GM18511 (cell line): Measurements from ENCODE around the gene FBXW11.
"Not testable (repeated sequence)": the region's sequence is repeated elsewhere in the genome, so short reads cannot be mapped to it uniquely, and the experiment has no call there.

Experiments used
- ATAC-seq: cut with Tn5 transposase; IDR thresholded peaks from one replicate; pipeline ENCODE4 v1.9.1; 2021; ENCODE audit warnings: mild to moderate bottlenecking, moderate library complexity; ENCODE audit not compliant: unreplicated experiment

FBXW11 gene

DNA sequence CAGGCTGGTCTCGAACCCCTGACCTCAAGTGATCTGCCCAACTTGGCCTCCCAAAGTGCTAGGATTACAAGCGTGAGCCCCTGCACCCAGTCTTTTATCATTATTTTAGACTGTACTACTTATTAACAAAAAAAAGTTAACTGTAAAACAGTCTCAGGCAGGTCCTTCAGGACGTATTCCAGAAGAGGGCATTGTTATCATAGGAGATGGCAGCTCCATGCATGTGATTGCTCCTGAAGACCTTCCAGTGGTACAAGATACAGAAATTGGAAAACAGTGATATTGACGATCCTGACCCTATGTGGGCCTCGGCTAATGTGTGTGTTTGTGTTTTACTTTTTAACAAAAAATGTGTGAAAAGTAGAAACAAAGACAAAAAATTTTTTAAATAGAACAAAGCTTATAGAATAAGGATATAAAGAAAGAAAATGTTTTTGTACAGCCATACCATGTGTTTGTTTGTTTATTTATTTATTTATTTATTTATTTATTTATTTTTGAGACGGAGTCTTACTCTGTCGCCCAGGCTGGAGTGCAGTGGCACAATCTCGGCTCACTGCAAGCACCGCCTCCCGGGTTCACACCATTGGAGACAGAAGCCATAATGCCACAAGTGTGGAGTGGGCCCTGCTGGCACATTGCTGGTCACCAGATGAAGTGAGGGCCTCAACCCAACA lies 13.8 kb upstream of the FBXW11 start:
- not testable (repeated sequence) for ATAC-seq

DNA sequence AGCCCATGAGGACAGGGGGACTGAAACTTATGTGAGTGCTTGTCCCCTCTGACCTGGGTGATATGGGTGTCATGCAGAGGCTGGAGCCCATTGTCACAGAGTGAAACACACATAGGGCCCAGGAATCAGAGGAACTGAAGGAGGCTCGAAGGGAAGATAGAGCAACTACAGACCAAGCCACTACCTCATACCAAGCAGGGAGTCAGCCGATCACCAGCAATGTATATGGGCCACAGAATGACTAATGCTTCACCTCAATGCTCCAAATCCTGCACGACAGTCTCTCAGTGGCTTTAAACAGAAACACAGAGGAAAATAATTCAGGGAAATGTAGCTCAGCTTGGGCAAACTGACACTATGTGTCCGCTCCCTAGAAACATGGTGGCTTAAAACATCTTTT lies 8.9 kb upstream of the FBXW11 start:
- ATAC-seq, result no peak

DNA sequence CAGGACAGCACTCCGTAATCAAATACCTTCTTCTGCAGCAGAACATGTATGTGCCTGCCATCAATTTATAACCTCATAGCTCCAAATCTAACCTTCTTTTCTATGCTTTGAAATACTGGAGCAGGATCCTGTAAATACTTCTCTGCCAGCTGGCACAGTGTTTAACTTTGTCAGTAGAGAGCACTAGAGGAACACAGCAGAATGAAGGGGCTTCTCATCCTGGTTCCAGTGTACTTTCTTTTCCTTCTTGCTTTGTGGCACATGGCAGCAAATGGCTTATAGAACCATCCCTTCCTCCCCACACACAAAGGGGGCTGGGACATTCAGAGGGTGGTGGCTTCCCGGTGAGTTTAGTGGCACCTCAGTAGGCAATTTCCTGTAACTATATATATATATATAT lies 3.8 kb upstream of the FBXW11 start:
- ATAC-seq, result no peak

DNA sequence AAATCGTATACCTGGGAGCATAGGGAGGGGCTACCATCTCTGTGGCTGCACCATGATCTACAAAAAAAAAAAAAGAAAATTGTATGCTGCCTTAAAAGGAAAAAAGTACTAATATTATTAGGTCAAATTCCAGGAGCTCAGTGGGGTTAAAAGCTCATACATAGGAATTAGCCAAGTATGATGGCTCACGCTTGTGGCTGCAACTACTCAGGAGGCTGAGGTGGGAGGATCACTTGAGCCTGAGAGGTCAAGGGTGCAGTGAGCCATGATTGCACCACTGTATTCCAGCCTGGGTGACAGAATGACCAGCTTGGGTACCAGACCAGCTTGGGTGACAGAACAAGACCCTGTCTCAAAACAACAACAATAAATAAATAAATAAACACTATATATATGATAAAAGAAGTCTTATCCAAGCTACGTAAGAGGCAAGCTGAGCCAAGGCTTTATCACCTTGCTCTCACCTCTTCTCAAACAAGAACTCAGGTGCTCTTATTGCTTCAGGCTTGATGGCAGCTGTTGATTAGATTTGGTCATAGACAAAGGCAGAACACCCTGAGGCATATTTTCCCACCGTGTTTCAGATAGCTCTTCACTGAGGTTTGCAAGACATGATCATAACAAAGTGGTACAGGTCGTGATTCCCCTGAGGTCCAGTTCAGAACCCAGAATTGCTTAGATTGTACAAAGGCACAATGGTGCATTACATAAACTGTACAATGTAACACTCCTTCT lies 3.3 kb upstream of the FBXW11 start:
- no peak for ATAC-seq

DNA sequence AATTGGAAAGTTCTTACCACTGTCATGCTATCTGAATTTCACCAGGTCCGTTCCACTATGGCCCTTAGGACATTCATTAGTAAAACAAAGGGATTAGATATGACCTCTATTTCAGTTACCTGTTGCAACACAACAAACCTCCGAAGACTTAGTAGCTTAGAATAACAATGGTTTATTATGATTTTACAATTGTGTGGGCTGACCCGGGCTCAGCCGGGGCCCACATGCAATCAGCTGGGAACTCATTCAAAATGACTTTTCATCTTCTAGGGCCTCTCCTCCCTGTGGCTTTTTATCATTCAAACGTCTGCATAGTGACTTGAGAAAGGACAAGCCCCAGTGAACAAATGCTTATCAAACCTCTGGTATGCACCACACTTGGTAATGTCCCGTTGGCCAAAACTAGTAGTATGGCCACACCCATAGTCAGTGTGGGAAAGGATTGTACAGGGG lies 2.3 kb upstream of the FBXW11 start:
- ATAC-seq, result no peak

DNA sequence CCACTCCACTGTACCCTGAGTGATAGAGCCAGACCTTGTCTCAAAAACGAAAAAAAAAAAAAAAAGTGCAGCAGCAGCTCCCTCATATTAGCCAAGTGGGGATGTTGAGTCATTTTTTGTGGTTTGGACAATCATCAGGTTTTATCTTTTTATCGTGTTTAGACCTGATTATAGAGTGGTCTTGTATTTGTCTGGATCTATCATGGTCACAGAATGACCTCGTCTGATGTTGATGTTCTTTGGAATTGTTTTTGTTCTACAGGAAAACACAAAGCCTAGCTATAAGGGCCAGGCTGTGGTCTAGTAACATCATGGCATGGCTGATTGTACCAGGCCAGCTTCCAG lies 1.6 kb upstream of the FBXW11 start:
- no peak for ATAC-seq

DNA sequence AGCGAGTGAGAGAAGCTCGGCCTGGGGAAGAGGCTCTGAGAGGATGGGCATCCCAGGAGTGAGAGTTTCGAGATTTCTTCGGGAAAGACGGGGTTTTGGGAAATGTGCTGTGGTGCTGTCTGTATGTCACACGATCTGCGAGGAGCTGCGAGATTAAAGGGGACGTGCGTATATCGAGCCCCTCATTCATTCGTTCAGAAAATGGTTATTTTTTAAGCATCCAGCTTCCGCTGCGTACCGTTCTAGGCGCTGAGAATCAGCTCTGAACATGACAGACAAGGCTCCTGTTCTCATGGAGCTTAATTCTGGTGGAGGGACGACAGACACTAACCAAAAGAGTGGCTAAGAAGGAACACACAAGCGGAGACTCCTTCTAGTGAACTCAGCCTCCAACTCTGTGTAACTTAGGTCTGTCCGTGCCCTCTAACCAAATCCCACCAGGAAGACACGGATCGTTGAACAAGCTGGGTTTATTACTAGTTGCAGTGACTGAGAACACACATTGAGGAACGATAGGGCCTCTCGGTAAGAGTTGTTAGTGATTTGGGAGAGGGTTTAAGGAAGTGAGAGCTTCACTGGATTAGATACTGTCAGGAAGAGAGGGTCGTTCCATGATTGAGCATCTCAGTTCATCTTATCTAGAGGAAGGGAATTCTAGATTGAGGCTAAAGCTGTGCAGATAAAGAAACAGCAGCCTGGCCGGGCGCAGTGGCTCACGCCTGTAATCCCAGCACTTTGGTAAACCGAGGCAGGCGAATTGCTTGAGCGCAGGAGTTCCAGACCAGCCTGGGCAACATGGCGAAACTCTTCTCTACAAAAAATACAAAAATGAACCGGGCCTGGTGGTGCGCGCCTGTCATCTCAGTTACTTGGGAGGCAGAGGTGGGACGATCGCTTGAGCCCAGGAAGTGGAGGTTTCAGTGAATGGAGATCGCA lies 1.0 kb upstream of the FBXW11 start:
- peak; percentile 1 for ATAC-seq

DNA sequence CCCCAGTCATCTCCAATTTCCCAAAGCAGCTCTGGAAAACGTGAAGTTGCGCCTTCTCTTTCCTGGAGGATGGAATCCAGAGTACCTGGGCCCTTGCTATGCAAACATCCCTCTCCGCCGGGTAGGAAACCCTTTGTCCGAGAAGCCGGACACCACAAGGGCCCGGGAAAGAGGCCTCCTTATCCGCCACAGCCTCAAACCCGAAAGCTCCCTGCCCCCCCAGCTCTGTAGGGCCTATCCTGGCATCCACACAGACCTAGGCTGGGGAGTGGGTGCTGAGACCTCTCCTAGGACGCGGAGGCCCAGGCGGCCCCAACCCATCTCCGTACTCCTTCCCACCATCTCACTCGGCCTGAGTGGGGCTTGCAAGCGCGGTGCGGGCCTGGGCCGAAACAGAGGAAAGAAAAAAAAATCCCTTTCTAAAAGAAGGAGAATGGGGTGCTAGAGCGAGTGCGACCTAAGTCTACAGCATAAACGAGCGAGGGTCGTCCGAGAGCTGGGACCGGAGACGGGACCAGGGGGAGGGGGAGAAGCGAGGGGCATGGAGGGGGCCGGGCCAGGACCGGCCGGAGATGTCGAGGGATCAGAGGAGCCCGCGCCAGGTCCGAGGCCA lies 624 bp downstream of the FBXW11 start:
- peak; percentile 6 for ATAC-seq

DNA sequence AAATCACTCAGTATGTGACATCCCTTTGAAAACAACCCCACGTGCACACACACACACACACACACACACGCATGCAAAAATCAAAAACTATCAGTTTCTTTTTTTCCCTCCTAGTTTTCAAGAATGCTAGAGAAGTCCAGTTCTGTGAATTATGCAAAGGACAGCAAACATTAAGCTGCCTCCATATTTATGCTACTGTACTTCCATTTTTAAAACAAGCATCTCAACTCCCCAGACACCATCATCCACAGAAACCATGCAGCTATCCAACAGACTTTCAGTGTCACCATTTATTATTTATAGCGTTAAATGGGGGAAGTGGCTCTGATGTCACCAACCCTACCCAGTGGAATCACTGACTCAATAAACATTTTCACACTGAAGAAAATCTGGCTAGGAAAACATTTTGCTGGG lies 1.6 kb downstream of the FBXW11 start:
- ATAC-seq, result no peak

DNA sequence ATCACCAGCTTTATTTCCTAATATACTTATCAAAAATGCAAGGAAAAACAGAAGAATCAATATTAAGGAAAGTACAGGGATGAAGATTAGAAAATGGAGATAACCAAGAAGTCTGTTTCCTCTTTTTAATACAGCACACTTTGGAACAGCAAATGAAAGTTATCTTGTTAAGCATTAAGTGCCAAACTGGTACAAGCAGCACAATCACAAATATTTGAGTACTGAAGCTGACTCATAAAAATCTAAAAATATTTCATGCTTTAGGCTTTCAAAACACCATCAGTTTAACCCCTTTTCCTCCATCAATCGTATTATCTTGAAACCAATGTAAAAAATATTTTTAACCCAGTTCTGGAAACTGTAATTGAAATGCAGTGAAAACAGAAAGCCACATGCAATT lies 2.7 kb downstream of the FBXW11 start:
- ATAC-seq, result no peak

DNA sequence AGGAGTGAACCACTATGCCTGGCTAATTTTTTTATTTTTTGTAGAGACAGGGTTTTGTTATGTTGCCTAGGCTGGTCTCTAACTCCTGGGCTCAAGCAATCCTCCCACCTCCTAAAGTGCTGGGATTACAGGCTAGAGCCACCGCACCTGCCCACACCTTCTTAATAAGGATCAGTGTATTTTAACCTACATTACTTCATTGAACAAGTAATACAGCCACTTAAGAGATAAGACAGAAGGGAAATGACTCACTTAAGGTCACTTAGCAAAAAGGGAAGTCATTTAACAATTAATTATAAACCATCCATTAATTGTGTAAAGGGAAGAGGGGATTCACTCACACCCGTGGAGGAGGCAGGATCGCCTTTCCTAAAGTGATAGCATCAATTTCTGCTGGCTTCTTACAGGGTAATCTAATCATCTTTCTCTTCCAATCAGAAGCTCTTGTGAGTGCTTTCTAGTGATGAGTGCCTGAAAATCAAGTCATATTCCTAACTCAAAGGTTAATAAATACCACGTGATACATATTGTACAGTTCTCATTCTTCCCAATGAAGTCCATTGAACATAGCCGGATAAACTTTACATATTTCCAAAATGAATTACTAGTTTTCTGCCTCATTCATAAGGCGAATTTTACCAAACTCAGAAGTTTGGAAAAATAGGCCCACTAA lies 3.5 kb downstream of the FBXW11 start:
- no peak for ATAC-seq

DNA sequence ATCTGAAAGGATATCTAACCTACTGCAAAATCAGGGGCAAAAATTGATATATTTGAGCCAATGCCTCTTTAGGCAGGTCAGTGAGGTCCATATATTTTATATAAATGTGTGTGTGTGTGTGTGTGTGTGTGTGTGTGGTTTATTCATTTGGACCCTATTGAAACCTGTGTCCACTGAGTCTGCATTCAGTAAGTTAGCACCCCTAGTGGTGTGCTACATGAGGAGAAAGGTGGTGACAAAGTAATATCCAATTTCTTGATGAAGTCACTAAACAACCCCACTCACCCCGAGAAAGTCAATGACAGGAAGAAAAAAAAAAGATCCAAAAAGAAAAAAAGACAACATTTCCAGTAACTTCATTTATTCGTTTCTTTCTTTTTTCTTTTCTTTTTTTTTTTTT lies 4.1 kb downstream of the FBXW11 start:
- ATAC-seq, result no peak

DNA sequence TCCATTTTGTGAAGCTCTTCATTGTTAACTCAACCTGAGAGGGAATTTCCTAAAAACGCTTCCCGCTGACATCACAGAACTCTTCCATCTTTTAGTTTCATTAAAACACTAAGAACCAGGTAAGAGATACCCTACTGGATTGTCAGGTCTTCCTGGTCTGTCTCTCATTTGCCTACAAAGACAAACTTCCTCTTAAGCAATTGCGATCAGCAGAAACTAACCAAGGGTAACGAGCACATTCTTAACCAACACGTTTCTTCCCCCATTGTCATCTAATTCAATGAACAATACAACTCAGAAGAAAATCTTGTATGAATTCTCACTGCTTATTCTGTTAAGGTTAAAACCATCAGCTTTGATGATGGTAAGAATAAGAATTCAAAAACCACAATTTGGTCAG lies 6.6 kb downstream of the FBXW11 start:
- peak; percentile 53 for ATAC-seq

DNA sequence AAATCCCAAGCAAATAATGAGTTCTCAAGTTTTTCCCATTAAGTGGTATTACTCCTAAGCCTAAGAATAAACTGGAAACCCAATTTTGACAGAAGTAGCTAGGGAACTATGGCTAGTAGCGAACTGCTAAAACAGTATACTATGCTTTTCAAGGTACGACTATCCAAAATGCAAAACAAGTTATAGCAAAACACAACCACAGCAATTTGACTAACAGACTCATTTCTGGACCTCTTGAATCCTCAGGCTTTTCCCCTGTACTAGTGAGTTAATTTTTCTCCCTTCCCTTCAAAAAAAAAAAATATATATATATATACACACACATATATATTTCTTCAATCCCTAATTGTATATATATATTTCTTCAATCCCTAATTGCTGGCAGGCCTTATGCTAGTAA lies 7.3 kb downstream of the FBXW11 start:
- no peak for ATAC-seq

DNA sequence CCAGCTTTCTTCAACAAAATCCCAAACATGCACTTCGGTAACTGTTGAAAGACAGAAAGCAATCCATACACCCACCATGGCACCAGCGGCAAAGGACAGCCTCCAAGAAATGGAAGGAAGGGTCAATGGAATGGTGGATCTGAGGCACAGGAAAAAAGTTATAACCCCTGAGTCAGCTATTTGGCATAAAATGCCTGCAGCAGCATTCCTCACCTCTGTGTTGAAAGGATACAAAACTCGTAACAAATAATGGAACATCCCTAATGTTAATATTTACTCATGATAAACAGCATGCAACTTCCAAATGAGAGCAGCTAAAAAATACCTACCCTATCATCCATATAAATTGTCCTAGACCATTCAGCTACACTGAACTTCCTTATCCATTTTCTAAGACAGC lies 9.4 kb downstream of the FBXW11 start:
- no peak for ATAC-seq

DNA sequence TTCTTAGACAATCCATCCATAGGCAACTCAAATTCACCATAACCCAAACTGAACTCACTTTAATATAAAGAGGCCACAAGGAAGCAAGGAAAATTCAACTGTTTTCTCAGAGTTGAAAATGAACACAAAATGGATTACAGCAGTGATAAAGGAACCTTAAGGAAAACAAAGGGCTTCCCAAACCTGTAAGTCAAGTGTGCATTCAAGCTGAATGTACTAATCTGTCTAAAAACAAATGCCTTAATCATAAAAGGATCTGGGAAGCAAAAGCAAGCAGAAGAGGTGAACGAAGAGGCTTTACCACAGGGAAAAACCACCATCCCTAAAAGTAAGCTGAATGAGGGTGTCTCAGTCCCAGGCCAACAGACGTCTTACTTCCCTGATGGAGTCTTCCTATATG lies 13.6 kb downstream of the FBXW11 start:
- no peak for ATAC-seq

DNA sequence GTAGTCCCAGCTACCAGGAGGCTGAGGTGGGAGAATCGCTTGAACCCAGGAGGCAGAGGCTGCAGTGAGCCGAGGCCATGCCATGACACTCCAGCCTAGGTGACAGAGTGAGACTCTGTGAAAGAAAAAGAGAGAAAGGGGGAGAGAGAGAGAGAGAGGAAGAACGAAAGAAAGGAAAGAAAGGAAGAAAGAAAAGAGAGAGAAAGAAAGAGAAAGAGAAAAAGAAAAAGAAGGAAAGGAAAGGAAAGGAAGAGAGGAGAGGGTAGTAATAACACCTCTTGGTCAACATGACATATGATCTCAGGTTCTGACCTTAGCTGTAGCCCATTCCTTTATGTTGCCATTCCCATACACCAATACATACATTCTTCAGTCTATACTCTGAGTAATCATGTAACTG lies 14.1 kb downstream of the FBXW11 start:
- no peak for ATAC-seq

DNA sequence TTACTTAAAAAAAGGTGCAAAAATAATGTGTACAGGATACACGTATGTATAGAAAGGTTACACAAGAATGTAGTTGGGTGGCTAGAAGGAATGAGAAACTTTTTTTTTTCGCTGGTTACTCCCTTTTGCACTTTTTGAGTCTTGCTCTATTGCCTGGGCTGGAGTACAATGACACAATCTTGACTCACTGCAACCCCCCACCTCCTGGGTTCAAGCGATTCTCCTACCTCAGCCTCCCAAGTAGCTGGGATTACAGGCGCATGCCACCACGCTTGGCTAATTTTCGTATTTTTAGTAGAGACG lies 15.8 kb downstream of the FBXW11 start:
- ATAC-seq, result no peak

DNA sequence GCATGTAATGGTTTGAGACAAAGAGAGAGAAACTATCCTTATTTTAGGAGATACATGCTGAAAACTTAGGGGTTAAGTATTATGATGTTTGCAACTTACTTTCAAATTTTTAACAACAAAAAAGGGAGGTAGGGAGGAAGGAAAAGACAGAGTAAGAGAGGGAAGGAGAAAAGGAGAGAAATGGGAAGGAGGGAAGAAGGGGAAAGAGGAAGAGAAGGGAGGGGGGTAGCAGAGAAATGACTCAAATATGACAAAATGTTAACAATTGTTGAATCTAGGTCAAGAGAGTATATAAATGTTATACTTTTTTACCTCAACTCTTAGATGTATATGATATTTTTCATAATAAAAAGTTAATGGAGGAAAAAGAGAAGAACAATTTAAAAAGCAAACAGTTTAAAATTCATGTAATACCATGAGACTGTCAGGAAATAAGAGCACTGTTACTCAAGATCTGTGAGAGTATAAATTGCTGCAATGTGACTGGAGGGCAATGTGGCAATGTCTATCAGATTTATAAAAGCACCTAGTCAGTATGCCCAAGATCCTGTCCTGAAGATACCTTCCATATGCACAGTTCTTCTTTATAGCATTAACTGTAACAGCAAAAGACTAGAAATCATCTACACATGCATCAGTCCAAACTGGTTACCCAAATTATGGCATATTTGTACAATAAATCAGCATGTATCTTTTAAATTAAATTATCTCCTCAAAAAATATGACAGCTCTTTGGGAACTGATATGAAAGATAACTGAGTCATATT lies 16.3 kb downstream of the FBXW11 start:
- ATAC-seq, result no peak

DNA sequence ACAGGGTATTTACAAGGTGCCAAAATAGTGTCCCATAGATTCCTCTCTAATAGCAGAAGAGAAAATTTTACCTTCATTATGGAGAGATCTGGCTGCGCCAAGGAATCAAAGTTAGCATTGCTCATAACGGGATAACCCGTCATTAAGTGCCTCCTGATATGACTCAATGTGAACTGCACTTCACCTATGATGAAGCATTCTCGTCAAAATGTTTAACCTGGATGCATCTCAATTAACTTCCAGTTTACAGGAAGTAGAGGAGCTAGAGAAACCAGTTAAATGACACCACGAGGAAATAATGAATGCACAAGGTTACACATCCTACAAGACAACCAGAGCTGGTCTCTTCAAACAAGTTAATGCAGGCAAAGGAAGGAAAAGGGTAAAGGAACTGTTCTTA lies 17.2 kb downstream of the FBXW11 start:
- peak; percentile 76 for ATAC-seq
